Lower lobe of right lung (tissue), 2 donors: Measurements from ENCODE around the gene HSPA12B. TPM values are rescaled to one million over a fixed set of nuclear protein-coding genes. Genes with fewer than 3 reads are reported as not detected.

ENCODE experiments used
- ATAC-seq, 2 donors: fragments of 200-7000 bp; cut with Tn5 transposase; one replicate each; pipeline ENCODE4 v1.9.1; 2020 to 2022; ENCODE audit warnings: mild to moderate bottlenecking in 2 of 2, moderate library complexity in 2 of 2
- DNase-seq: peaks from one replicate; pipeline ENCODE4 v3.0.0-alpha.2; 2020
- H3K27ac ChIP-seq: fragments of 200-600 bp; one replicate; pipeline ENCODE4 v1.8.0; 2022
- H3K27me3 ChIP-seq: fragments of 200-600 bp; one replicate; pipeline ENCODE4 v1.8.0; 2022; ENCODE audit warnings: low read depth
- H3K36me3 ChIP-seq: fragments of 200-600 bp; one replicate; pipeline ENCODE4 v1.8.0; 2022; ENCODE audit warnings: mild to moderate bottlenecking
- H3K4me1 ChIP-seq: fragments of 200-600 bp; one replicate; pipeline ENCODE4 v1.8.0; 2022
- H3K4me3 ChIP-seq: fragments of 200-600 bp; one replicate; pipeline ENCODE4 v1.8.0; 2022; ENCODE audit warnings: mild to moderate bottlenecking
- H3K9me3 ChIP-seq: fragments of 200-600 bp; one replicate; pipeline ENCODE4 v1.8.0; 2022
- CTCF ChIP-seq: fragments of 200-600 bp; IDR thresholded peaks from one replicate; pipeline ENCODE4 v1.8.0; 2022; ENCODE audit warnings: antibody characterized with exemption, mild to moderate bottlenecking
- intact Hi-C: fragments of 100-400 bp; cut with DNase I; formaldehyde crosslinking; loops from one replicate; pipeline ENCODE4 v1.11.0; 2022
- total RNA-seq: library from RNA; stranded (reverse); fragmentation: NEBNext Ultra II Directional; extraction: Animal tissue kit (Norgen Biotek cat#: 25700); gene quantifications from one replicate; pipeline ENCODE4 v1.2.1, GENCODE V29; 2021
- donor health status: DM: no; HTN: yes; CAD: no; lungs with severe emphysema.

The HSPA12B gene
- total RNA-seq, 1 donor from 2014 or later = 36.9 TPM

DNA sequence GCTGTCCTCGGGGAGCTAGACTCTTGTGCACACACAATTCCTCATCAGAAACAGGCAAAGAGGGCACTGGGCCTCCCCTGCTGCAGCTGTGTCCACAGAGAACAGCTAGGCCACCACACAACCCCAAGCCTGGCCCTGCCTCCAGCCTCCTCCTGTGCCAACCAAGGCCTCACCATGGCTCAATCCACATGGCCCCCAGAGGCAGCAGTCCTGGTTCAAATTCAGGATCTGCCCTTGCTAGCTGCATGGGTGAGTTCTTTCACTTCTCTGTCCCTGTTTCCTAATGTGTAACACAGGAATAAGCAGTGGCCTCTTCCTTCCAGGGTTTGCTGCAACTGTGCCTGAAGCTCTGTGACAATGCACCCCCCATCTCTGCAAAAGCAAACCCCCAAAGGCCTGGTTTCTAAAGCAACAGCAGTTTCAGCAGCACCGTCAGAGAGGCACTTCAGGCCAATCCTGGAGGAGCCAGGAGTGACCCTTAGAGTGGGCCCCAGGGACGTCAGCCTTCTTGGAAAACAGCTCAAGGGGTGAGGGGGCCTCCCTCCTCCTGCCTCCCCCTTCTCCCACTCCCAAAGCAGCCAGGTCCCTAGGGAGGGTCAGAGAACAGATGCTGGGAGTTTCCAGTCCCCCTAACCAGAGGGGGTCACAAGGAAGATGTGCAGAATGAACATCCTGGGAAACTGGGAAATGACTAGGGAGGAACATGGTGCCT is 32.8 kb downstream of the HSPA12B start:
- DNase-seq = peak; percentile 48

GRCh38 chr20:3766422-3767109 is 34.1 kb downstream of the HSPA12B start:
- no peak for ATAC-seq
- Histone ChIP-seq H3K4me1 (peaks cover 49% of the 10 kb centered on the region), H3K9me3 (no peaks in the 10 kb centered on the region), H3K27me3 (no peaks in the 10 kb centered on the region), H3K4me3 (peak overlapping the region; percentile 65), H3K36me3 (peaks cover 5% of the 10 kb centered on the region), H3K27ac (no peak overlapping the region)
- peak; percentile 42 for DNase-seq
- no peak for TF ChIP-seq CTCF
- intact Hi-C loops = no loop called here

More for the DNA sequence above, 32.8 kb downstream of the HSPA12B start:
- no peak for TF ChIP-seq CTCF
- Histone ChIP-seq H3K4me3 (no peak overlapping the region), H3K36me3 (peaks cover 5% of the 10 kb centered on the region), H3K27ac (no peak overlapping the region), H3K9me3 (no peaks in the 10 kb centered on the region), H3K27me3 (no peaks in the 10 kb centered on the region), H3K4me1 (peaks cover 49% of the 10 kb centered on the region)
- intact Hi-C loops = no loop called here
- no peak for ATAC-seq

DNA sequence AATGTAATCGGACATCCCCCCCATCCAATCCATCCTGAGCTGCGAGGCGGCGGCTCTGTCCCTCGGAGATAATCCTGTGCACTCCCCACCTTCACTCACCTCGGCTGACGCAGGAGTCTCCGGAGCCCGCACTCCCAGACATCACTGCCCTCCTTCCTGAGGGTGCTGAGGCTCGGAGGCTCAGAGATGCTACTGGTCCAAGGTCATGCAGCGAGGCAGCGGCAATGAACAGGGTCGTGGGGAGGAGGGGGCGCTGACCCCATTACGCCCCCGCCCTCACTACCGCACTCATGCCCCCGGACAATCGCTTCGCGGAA is 34.6 kb downstream of the HSPA12B start:
- no peak for TF ChIP-seq CTCF
- H3K9me3 ChIP-seq = no peaks in the 10 kb centered on the region
- H3K36me3 ChIP-seq = peaks cover under 1% of the 10 kb centered on the region
- DNase-seq (peak; percentile 50), ATAC-seq (peak in 1 of 2 donors; percentile 2)
- no peaks in the 10 kb centered on the region for H3K27me3 ChIP-seq
- intact Hi-C loops = no loop called here
- H3K4me1 ChIP-seq = peaks cover 49% of the 10 kb centered on the region
- H3K27ac ChIP-seq = no peak overlapping the region
- peak overlapping the region; percentile 65 for H3K4me3 ChIP-seq

DNA sequence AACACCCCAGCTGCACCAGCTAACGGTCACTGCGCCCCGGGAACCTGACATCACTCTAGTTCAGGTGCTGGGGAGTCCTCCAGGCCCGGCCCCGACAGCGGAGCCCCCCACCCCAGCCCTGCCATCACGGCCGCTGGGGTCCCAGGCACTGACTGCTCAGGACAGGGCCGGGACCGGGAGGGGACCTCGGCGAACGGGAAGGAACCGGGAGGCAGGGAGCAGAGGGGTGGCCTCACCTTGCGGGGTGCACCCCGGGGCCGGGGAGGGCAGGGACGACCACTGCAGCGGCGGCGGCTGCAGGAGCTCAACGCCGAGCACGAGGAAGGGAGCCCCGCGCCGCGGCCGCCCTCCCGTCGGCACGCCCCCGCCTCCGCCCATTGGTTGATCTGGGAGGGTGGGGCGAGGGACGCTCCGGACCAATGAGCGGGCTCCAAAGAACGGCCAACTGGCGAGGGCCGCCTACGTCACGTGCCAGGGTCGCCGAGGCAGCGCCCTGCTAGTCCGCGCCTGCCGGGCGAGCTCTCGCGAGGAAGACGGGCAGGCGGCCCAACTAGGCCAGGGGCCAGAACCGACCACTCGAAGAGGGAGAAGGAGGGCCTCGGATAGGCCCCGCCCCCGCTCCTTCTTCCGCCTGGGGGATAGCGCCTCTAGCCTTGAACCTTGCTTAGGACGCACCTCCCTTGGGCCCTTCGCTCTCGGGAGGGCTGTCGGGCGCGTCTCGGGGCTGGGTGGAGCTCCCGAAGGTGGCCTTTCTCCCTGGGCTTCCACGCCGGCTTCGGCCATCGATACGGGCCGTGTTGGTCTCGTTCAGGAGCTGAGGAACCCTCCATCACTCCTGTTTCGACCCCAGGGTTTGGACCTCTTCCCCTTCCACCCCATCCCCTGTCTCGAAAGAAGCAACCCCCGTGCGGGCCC is 35.2 kb downstream of the HSPA12B start, which contains the start of gene ADISSP:
Gene ADISSP (minus strand): TSS at position 327 of the 915 bp plus-strand sequence. CDS start 7,653 bp downstream, outside the sequence.
- Histone ChIP-seq H3K27ac (peak within 1 kb of the TSS; percentile 83), H3K36me3 (no peaks in the 10 kb centered on the region), H3K4me3 (peak within 1 kb of the TSS; percentile 65), H3K27me3 (no peaks in the 10 kb centered on the region), H3K9me3 (no peaks in the 10 kb centered on the region), H3K4me1 (peaks cover 45% of the 10 kb centered on the region)
- no peak for TF ChIP-seq CTCF
- ATAC-seq = peak; percentile 97
- peak; percentile 100 for DNase-seq
- intact Hi-C loops = no loop called here

DNA sequence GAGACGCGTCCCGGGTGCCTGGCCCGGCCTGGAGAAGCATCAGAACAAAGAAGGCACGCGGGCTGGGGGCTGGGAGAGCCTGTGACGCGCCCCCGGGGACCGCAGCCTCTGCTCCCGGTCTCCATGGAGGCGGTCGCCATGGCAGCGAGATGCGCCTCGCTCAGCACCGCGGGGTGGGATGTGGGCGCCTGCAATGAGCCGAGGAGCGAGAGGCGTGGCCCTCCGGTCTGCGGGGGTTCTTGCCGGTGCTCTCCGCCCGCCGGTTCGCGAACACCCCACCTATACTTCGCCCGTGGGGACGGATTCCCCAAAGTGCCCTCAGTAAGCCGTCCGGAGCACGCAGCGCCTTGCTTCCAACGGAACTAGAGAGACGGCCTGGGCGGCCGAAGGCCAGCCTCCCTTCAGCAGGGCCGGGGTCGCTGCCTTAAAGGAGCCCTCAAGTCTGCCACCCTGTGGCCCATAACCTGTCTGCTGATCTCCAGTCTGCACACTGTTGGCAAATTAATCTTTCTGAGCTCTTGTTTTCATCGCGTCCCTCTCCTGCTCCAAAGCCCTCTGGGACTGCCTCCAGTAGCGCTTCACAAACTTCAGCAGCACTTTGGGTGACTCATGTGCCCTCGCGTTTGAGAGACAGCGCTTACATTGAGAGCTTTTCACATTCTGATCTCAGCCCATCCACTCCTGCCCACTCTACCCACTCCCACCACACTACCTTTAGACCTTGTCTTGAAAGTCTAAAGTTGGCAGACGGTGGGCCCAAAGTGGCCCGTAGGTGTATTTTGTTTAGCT is 36.1 kb downstream of the HSPA12B start:
- peaks cover 45% of the 10 kb centered on the region for H3K4me1 ChIP-seq
- peak; percentile 84 for DNase-seq

More for the DNA sequence above, 36.1 kb downstream of the HSPA12B start:
- TF ChIP-seq CTCF = peak; percentile 55
- peak overlapping the region; percentile 65 for H3K4me3 ChIP-seq
- peak; percentile 68 to 69 for ATAC-seq
- peak overlapping the region; percentile 83 for H3K27ac ChIP-seq
- no peaks in the 10 kb centered on the region for H3K9me3 ChIP-seq
- intact Hi-C loops = no loop called here
- no peaks in the 10 kb centered on the region for H3K27me3 ChIP-seq
- H3K36me3 ChIP-seq = no peaks in the 10 kb centered on the region
